Stimulated activated naive CD8-positive, alpha-beta T cell treated with anti-CD3 and anti-CD28 coated beads, Interleukin-15, amount 100 ng/mL, for 72 hours (primary cell): ENCODE results near the gene DLX2.

ENCODE experiments used
- ATAC-seq: fragments of 150-1000 bp; cut with Tn5 transposase; 2 replicates; pipeline ENCODE4 v1.10.0; 2021; ENCODE audit warnings: mild to moderate bottlenecking, moderate library complexity
- DNase-seq, 2 donors: peaks; one replicate each; pipeline ENCODE4 v3.0.0; 2021 to 2022
- H3K27ac Mint-ChIP-seq, 2 donors: one replicate each; pipeline ENCODE4 v1.8.0; 2022; ENCODE audit warnings: mild to moderate bottlenecking in 2 of 2, mixed read lengths in 2 of 2, moderate library complexity in 2 of 2
- H3K27me3 Mint-ChIP-seq: one replicate; pipeline ENCODE4 v1.8.0; 2022; ENCODE audit warnings: mixed read lengths
- H3K4me1 Mint-ChIP-seq: one replicate; pipeline ENCODE4 v1.8.0; 2022; ENCODE audit warnings: mild to moderate bottlenecking, mixed read lengths
- H3K4me3 Mint-ChIP-seq, 2 donors: one replicate each; pipeline ENCODE4 v1.8.0; 2022; ENCODE audit warnings: mild to moderate bottlenecking in 2 of 2, mixed read lengths in 2 of 2, moderate library complexity in 1 of 2
- H3K9me3 Mint-ChIP-seq, 2 donors: one replicate each; pipeline ENCODE4 v1.8.0; 2022; ENCODE audit warnings: mixed read lengths in 2 of 2

Gene DLX2

GRCh38 chr2:172099472-172100079 lies 3.1 kb downstream of the DLX2 start:
- Mint-ChIP-seq H3K4me3 (peak overlapping the region; percentile 43 to 90), H3K9me3 (no peaks in the 10 kb centered on the region)

GRCh38 chr2:172098650-172099471 lies 3.8 kb downstream of the DLX2 start:
- H3K4me3 Mint-ChIP-seq: peak overlapping the region; percentile 58 to 70
- peaks cover 96% of the 10 kb centered on the region for H3K27me3 Mint-ChIP-seq
- peak; percentile 24 for ATAC-seq
- H3K9me3 Mint-ChIP-seq: no peaks in the 10 kb centered on the region
- DNase-seq: peak; percentile 48 to 69
- peaks cover 80% of the 10 kb centered on the region for H3K4me1 Mint-ChIP-seq
- no peak overlapping the region for H3K27ac Mint-ChIP-seq

More at GRCh38 chr2:172099472-172100079, 3.1 kb downstream of the DLX2 start:
- Mint-ChIP-seq H3K27ac (no peak overlapping the region), H3K27me3 (peaks cover 96% of the 10 kb centered on the region), H3K4me1 (peaks cover 87% of the 10 kb centered on the region)
- no peak for DNase-seq
- ATAC-seq: no peak

GRCh38 chr2:172098287-172098649 lies 4.4 kb downstream of the DLX2 start:
- Mint-ChIP-seq H3K27ac (no peak overlapping the region), H3K9me3 (no peaks in the 10 kb centered on the region), H3K27me3 (peaks cover 96% of the 10 kb centered on the region), H3K4me1 (peaks cover 76% of the 10 kb centered on the region), H3K4me3 (peak overlapping the region; percentile 58 to 70)
- DNase-seq (no peak), ATAC-seq (peak; percentile 18)

GRCh38 chr2:172097557-172098131 lies 5.1 kb downstream of the DLX2 start:
- peaks cover 76% of the 10 kb centered on the region for H3K4me1 Mint-ChIP-seq
- H3K27me3 Mint-ChIP-seq: peaks cover 96% of the 10 kb centered on the region
- peak overlapping the region; percentile 87 for H3K4me3 Mint-ChIP-seq
- DNase-seq: peak in 1 of 2 donors; percentile 35
- no peaks in the 10 kb centered on the region for H3K9me3 Mint-ChIP-seq
- no peak overlapping the region for H3K27ac Mint-ChIP-seq
- no peak for ATAC-seq

- Mint-ChIP-seq H3K27ac (peak overlapping the region in 1 of 2 donors; percentile 42), H3K4me1 (peaks cover 70% of the 10 kb centered on the region), H3K27me3 (peaks cover 96% of the 10 kb centered on the region), H3K9me3 (no peaks in the 10 kb centered on the region), H3K4me3 (peak overlapping the region; percentile 87)
- DNase-seq (peak; percentile 20 to 29), ATAC-seq (no peak)
Observed at GRCh38 chr2:172096626-172097547, 5.8 kb downstream of the DLX2 start.

- Mint-ChIP-seq H3K27me3 (peaks cover 96% of the 10 kb centered on the region), H3K4me1 (peaks cover 62% of the 10 kb centered on the region), H3K27ac (no peak overlapping the region), H3K4me3 (peak overlapping the region; percentile 87), H3K9me3 (no peaks in the 10 kb centered on the region)
- ATAC-seq: no peak
- DNase-seq: peak in 1 of 2 donors; percentile 18
Observed at GRCh38 chr2:172095905-172096625, 6.6 kb downstream of the DLX2 start.

DNA sequence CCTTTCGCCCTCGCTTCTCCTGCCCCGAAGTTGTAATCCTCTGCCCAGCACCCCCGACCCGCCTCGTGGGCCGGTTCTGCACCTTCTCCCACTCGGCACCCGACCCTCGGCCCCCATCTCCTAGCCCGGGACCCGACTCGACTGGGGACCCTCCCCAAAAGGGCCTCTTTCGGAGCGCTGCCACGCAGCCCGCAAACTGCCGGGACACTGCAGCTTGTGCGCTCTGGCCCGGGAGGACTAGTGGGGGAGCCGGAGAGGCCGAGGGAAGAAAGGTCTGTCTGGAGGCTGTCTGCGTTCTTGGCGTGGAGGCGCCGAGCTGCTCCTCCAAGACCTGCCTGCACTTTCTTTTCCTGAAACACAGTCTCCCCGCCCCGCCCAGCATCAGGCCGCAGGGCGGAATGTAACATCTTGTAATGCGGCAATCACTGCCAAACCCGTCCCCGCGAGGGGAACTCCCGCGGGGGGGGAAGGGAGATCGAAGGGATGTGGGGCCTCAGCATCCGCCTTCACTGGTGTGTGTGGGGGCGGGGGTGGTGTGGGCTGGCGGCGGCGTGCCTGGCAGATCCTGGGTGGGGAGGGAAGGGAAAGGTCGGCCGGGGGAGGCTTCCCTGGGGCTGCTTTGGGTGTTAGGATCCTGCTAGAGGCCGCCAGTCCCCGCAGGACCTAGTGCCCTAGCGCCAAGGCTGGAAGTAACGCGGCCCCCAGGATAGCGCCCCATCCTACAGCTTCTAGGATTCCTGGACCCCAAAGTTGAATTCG lies 7.4 kb downstream of the DLX2 start:
- DNase-seq (peak; percentile 59 to 80), ATAC-seq (peak; percentile 67)
- H3K27ac Mint-ChIP-seq: peak overlapping the region in 1 of 2 donors; percentile 79
- peaks cover 96% of the 10 kb centered on the region for H3K27me3 Mint-ChIP-seq
- peaks cover 60% of the 10 kb centered on the region for H3K4me1 Mint-ChIP-seq
- no peaks in the 10 kb centered on the region for H3K9me3 Mint-ChIP-seq
- H3K4me3 Mint-ChIP-seq: peak overlapping the region; percentile 87

- Mint-ChIP-seq H3K4me3 (peak overlapping the region; percentile 87), H3K27ac (no peak overlapping the region), H3K27me3 (peaks cover 96% of the 10 kb centered on the region), H3K4me1 (peaks cover 64% of the 10 kb centered on the region), H3K9me3 (no peaks in the 10 kb centered on the region)
- no peak for DNase-seq
- ATAC-seq: no peak
Observed at GRCh38 chr2:172094294-172095145, 8.2 kb downstream of the DLX2 start.

DNA sequence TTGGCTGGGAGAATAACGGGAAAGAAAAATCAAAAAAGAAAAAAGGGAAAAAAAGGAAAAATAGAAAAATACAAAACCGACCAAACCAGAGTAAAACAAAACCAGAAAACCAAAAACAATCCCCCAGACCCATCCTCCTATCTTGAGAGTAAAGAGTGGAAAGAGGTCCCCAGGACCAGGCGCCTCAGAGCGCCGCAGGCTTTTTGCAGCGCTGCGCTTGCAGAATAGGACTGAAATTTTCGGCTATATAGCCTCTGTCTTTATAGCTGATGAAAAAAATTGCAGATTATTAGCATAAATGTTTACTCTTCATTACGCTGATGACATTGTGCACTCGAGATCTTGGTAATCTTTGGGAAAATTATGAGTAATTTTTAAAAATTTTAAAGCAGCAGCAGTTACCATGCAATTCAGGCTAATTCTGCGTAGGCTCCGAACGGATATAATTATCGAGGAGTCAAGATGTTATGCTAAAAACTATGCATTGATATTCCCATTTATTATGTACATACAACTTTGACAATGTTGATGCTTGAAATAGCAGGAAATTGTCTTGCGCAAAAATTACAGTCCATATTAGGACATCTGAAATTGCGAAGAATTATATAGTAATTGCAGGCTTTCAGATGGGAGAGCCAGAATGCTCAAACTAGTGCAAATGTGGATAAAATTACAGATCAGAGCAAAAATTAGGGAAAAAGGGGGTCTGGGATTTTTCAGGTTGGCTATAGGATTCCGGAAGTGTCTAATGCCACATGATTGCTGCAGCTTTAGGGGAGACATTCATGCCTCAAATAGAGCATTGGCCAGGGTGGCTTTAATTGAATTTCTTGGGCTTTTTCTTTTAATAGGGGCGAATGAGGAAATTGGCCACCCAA lies 9.0 kb downstream of the DLX2 start:
- H3K4me3 Mint-ChIP-seq: peak overlapping the region; percentile 38 to 87
- peaks cover 100% of the 10 kb centered on the region for H3K27me3 Mint-ChIP-seq

GRCh38 chr2:172092716-172093415 lies 9.8 kb downstream of the DLX2 start:
- Mint-ChIP-seq H3K9me3 (no peaks in the 10 kb centered on the region), H3K4me3 (no peak overlapping the region), H3K27ac (no peak overlapping the region), H3K27me3 (peaks cover 100% of the 10 kb centered on the region), H3K4me1 (peaks cover 63% of the 10 kb centered on the region)
- DNase-seq: no peak
- no peak for ATAC-seq

More for the DNA sequence above, 9.0 kb downstream of the DLX2 start:
- Mint-ChIP-seq H3K27ac (no peak overlapping the region), H3K4me1 (peaks cover 62% of the 10 kb centered on the region), H3K9me3 (no peaks in the 10 kb centered on the region)
- DNase-seq (no peak), ATAC-seq (no peak)

DNA sequence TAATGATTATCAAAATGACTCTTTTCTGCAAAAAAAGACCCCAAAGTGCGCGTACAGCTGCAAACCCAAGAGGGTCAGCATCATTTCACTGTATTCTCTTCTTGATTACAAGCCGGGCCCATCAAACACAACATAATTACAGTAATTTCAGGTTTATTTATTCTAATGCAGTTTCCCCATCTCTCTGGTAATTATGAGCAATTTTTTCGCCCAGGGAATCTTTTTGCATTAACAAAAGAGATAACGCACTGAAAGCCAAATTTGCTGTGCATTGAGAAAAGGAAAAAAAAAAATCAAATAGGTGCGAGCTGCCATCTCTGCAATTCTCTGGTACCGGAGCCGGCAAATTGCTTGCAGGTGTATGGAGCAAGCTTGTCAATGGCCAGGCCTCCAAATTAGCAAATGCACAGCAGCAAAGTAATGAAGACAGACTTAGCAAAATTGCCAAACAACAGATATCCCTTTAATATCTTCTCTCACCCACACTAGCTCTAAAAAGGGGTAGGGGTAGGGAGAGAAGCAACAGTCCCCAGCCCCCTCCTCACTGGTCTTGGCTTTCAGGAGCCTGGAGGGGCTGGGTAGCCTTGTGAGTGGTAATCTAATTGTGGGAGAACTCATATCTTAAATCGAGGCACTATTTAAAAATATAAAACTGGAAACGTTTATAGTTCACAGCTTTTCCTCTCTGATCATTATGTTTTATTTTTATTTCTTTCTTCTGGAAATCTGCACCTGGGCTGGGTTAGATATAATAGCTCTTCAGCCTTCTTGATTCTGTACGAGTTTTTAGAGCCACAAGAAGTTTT lies 10.7 kb downstream of the DLX2 start:
- Mint-ChIP-seq H3K27ac (no peak overlapping the region), H3K27me3 (peaks cover 100% of the 10 kb centered on the region), H3K4me1 (peaks cover 63% of the 10 kb centered on the region), H3K9me3 (no peaks in the 10 kb centered on the region), H3K4me3 (no peak overlapping the region)
- no peak for DNase-seq
- no peak for ATAC-seq
